Nephron progenitor cell (in vitro differentiated cells): ENCODE measurements around the gene RBM24.

ENCODE experiments used
- DNase-seq: peaks from one replicate; pipeline ENCODE4 v3.0.0; 2021
- H3K27ac Mint-ChIP-seq: 2 replicates; pipeline ENCODE4 v1.8.0; 2021; ENCODE audit warnings: mild to moderate bottlenecking, moderate library complexity, mixed read lengths
- H3K27me3 Mint-ChIP-seq: 2 replicates; pipeline ENCODE4 v1.8.0; 2021; ENCODE audit warnings: mild to moderate bottlenecking, low read depth, mixed read lengths; ENCODE audit not compliant: poor library complexity
- H3K36me3 Mint-ChIP-seq: 2 replicates; pipeline ENCODE4 v1.8.0; 2021; ENCODE audit warnings: low read depth, mixed read lengths
- H3K4me1 Mint-ChIP-seq: 2 replicates; pipeline ENCODE4 v1.8.0; 2021; ENCODE audit warnings: mixed read lengths
- H3K4me3 Mint-ChIP-seq: 2 replicates; pipeline ENCODE4 v1.8.0; 2021; ENCODE audit warnings: mild to moderate bottlenecking, moderate library complexity, mixed read lengths
- H3K9me3 Mint-ChIP-seq: 2 replicates; pipeline ENCODE4 v1.8.0; 2021; ENCODE audit warnings: mild to moderate bottlenecking, moderate library complexity, mixed read lengths
- TF ChIP-seq, protein P1 (sequence below): fragments of 200-600 bp; sonication (generic); IDR thresholded peaks from 2 replicates; pipeline ENCODE4 v1.5.0; 2021; ENCODE audit warnings: antibody characterized with exemption

The RBM24 gene

GRCh38 chr6:17269840-17270239, 11.3 kb upstream of the RBM24 start:
- TF ChIP-seq, protein P1, sequence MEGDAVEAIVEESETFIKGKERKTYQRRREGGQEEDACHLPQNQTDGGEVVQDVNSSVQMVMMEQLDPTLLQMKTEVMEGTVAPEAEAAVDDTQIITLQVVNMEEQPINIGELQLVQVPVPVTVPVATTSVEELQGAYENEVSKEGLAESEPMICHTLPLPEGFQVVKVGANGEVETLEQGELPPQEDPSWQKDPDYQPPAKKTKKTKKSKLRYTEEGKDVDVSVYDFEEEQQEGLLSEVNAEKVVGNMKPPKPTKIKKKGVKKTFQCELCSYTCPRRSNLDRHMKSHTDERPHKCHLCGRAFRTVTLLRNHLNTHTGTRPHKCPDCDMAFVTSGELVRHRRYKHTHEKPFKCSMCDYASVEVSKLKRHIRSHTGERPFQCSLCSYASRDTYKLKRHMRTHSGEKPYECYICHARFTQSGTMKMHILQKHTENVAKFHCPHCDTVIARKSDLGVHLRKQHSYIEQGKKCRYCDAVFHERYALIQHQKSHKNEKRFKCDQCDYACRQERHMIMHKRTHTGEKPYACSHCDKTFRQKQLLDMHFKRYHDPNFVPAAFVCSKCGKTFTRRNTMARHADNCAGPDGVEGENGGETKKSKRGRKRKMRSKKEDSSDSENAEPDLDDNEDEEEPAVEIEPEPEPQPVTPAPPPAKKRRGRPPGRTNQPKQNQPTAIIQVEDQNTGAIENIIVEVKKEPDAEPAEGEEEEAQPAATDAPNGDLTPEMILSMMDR = no peak
- no peak overlapping the region for H3K4me3 Mint-ChIP-seq
- peaks cover 10% of the 10 kb centered on the region for H3K9me3 Mint-ChIP-seq
- no peak for DNase-seq
- H3K27ac Mint-ChIP-seq = no peak overlapping the region
- no peaks in the 10 kb centered on the region for H3K36me3 Mint-ChIP-seq
- H3K4me1 Mint-ChIP-seq = no peaks in the 10 kb centered on the region
- H3K27me3 Mint-ChIP-seq = peaks cover 15% of the 10 kb centered on the region

DNA sequence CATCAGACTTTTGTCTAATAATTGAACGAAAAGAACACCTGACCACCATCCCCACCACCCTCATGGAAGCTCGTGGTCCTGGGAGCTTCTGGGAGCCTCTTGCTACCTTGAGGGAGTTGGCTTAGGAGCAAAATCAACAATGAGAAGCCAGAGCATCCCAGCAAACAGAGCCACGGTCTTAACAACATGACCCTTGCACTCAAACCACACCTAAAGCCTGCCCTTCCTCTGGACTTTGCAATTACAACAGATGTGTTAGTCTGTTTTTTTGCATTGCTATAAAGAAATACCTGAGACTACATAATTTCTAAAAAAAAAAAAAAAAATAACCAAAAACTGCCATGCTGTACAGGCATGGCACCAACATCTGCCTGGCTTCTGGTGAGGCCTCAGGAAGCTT, 9.5 kb upstream of the RBM24 start:
- Mint-ChIP-seq H3K4me3 (no peak overlapping the region), H3K27ac (no peak overlapping the region), H3K9me3 (no peaks in the 10 kb centered on the region), H3K27me3 (peaks cover 16% of the 10 kb centered on the region), H3K4me1 (no peaks in the 10 kb centered on the region), H3K36me3 (no peaks in the 10 kb centered on the region)
- TF ChIP-seq, protein P1 = no peak
- no peak for DNase-seq

- no peak for DNase-seq
- TF ChIP-seq, protein P1 = no peak
- H3K27ac Mint-ChIP-seq = no peak overlapping the region
- H3K27me3 Mint-ChIP-seq = peaks cover 56% of the 10 kb centered on the region
- no peaks in the 10 kb centered on the region for H3K9me3 Mint-ChIP-seq
- no peak overlapping the region for H3K4me3 Mint-ChIP-seq
- H3K4me1 Mint-ChIP-seq = no peaks in the 10 kb centered on the region
- no peaks in the 10 kb centered on the region for H3K36me3 Mint-ChIP-seq
These were observed 4.4 kb upstream of the RBM24 start for GRCh38 chr6:17276766-17277165.

GRCh38 chr6:17277256-17277655, 3.9 kb upstream of the RBM24 start:
- no peak for DNase-seq
- Mint-ChIP-seq H3K27me3 (peaks cover 61% of the 10 kb centered on the region), H3K36me3 (no peaks in the 10 kb centered on the region), H3K4me3 (no peak overlapping the region), H3K27ac (no peak overlapping the region), H3K9me3 (no peaks in the 10 kb centered on the region), H3K4me1 (peaks cover 4% of the 10 kb centered on the region)
- TF ChIP-seq, protein P1 = no peak

DNA sequence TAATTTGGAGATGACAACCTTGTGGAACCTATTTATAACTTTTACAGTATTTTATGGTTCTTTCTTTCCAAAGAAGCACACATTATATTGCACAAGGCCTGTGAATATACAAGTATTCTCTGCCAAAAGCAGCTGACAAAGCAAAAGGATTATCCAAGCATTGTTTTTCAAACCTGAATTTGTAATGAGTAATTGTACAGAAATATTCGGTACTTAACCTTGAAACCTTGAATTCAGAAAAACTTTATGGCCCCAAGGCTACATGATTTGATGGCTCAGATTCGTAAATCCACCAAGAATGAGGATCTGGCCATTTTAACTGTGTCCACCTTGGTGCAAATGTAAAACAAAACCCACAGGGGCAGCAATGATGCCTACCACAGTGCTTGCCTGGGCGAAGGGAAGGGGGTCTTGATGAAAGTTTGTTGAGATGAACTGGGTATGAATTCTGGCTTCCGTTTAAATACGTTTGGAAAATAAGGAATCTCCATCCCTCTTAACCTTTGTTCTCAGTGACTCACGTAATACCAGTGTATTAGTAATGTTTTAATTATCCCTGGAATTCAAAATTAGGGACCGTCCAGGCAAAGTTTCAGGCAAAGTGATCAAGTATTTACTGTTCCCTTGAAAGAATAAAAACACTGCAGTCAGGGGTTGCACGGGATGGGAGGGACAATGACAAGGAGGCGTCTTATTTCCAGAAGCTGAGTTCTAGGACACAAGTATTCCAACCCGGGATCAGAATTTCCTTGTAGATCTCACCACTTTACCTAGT, 2.7 kb upstream of the RBM24 start:
- H3K27ac Mint-ChIP-seq = no peak overlapping the region
- peaks cover 66% of the 10 kb centered on the region for H3K27me3 Mint-ChIP-seq
- H3K36me3 Mint-ChIP-seq = no peaks in the 10 kb centered on the region
- H3K4me1 Mint-ChIP-seq = peaks cover 14% of the 10 kb centered on the region
- no peaks in the 10 kb centered on the region for H3K9me3 Mint-ChIP-seq
- H3K4me3 Mint-ChIP-seq = no peak overlapping the region
- DNase-seq = no peak
- TF ChIP-seq, protein P1 = no peak

DNA sequence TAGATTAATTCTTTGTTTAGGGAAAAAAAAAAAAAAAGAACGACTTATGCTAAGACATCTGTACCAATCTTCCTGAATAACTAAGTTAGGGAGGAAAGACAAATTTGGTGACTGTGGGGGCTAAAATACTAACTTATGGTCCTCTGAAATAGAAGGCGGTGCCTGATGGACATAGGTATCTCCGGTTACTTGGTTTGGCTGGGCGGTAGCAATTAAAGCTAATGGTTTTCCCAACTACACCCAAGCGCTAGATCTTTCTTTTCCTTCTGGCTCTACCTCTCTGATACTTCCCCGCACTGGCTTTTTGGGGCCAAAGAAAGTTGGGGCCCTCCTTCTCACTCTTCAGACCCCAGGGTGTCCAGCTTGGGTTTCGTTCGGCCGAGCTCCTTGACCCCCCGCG, 1.0 kb upstream of the RBM24 start:
- peaks cover 17% of the 10 kb centered on the region for H3K4me1 Mint-ChIP-seq
- H3K9me3 Mint-ChIP-seq = no peaks in the 10 kb centered on the region
- TF ChIP-seq, protein P1 = no peak
- no peaks in the 10 kb centered on the region for H3K36me3 Mint-ChIP-seq
- H3K27me3 Mint-ChIP-seq = peaks cover 59% of the 10 kb centered on the region
- H3K4me3 Mint-ChIP-seq = peak overlapping the region; percentile 81
- no peak overlapping the region for H3K27ac Mint-ChIP-seq
- no peak for DNase-seq
